Measurements from ENCODE around the gene MOCS1. TPM values are rescaled to one million over a fixed set of nuclear protein-coding genes. Genes with fewer than 3 reads are reported as not detected.

Gene MOCS1
- polyA plus RNA-seq, 3 donors, result 0.05 to 0.26 (median 0.12) TPM

GRCh38 chr6:39914239-39914638 is 20.0 kb downstream of the MOCS1 start:
- H3K36me3 Mint-ChIP-seq, result no peaks in the 10 kb centered on the region
- WGBS (ENCODE audit: insufficient coverage), result 89% methylated on average over 3 of the region's 3 CpGs
- TF ChIP-seq, protein P1, sequence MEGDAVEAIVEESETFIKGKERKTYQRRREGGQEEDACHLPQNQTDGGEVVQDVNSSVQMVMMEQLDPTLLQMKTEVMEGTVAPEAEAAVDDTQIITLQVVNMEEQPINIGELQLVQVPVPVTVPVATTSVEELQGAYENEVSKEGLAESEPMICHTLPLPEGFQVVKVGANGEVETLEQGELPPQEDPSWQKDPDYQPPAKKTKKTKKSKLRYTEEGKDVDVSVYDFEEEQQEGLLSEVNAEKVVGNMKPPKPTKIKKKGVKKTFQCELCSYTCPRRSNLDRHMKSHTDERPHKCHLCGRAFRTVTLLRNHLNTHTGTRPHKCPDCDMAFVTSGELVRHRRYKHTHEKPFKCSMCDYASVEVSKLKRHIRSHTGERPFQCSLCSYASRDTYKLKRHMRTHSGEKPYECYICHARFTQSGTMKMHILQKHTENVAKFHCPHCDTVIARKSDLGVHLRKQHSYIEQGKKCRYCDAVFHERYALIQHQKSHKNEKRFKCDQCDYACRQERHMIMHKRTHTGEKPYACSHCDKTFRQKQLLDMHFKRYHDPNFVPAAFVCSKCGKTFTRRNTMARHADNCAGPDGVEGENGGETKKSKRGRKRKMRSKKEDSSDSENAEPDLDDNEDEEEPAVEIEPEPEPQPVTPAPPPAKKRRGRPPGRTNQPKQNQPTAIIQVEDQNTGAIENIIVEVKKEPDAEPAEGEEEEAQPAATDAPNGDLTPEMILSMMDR (IDR thresholded peaks at IDR 0.05), result no peak
- no peak overlapping the region for H3K9ac ChIP-seq (ENCODE audit: insufficient read depth, low read length, poor library complexity, severe bottlenecking)
- intact Hi-C loops (cut with micrococcal nuclease), result no loop called here
- no peaks in the 10 kb centered on the region for H3K79me2 ChIP-seq (ENCODE audit: insufficient read depth, low read length)
- no peak overlapping the region for H3K4me3 Mint-ChIP-seq
- H4K20me1 ChIP-seq (ENCODE audit: insufficient read depth, low read length), result no peaks in the 10 kb centered on the region
- no peaks in the 10 kb centered on the region for H3K4me1 ChIP-seq (ENCODE audit: control insufficient read depth in 1 of 2, insufficient read depth in 2 of 2, low read length in 2 of 2)
- H3K4me3 ChIP-seq (replicated peaks in 1 of 3; ENCODE audit: low read depth in 2 of 3, low read length in 3 of 3), result no peak overlapping the region
- H3K9me3 Mint-ChIP-seq, result peaks cover 4 to 13% (median 8%) of the 10 kb centered on the region in 7 donors
- H3K27ac ChIP-seq (ENCODE audit: low read depth in 1 of 2, low read length in 2 of 2), result no peak overlapping the region
- no peaks in the 10 kb centered on the region for H3K27me3 Mint-ChIP-seq (ENCODE audit: low read depth in 3 of 3)
- peaks cover 0 to 14% of the 10 kb centered on the region in 2 donors for H3K9me3 ChIP-seq (replicated peaks in 1 of 2; ENCODE audit: control insufficient read depth in 1 of 2, insufficient read depth in 1 of 2, low read length in 2 of 2)
- DNase-seq, result no peak
- no peaks in the 10 kb centered on the region for H3K27me3 ChIP-seq (ENCODE audit: control insufficient read depth in 2 of 2, insufficient read depth in 2 of 2, low read length in 2 of 2)
- no peak overlapping the region for H2AFZ ChIP-seq (ENCODE audit: insufficient read depth, low read depth, low read length, poor library complexity, severe bottlenecking)
- no peaks in the 10 kb centered on the region for H3K4me1 Mint-ChIP-seq
- H3K36me3 ChIP-seq (replicated peaks in 1 of 2; ENCODE audit: control insufficient read depth in 1 of 2, insufficient read depth in 2 of 2, low read length in 2 of 2), result no peaks in the 10 kb centered on the region
- no peak overlapping the region for H3K4me2 ChIP-seq (replicated peaks; ENCODE audit: extremely low read depth, low read length, poor library complexity, severe bottlenecking)
- no peak overlapping the region for H3K27ac Mint-ChIP-seq

- H3K79me2 ChIP-seq (ENCODE audit: insufficient read depth, low read length), result no peaks in the 10 kb centered on the region
- no peak overlapping the region for H3K9ac ChIP-seq (ENCODE audit: insufficient read depth, low read length, poor library complexity, severe bottlenecking)
- no peak overlapping the region for H3K27ac ChIP-seq (ENCODE audit: low read depth in 1 of 2, low read length in 2 of 2)
- intact Hi-C loops (cut with micrococcal nuclease), result no loop called here
- DNase-seq, result no peak
- H3K36me3 ChIP-seq (replicated peaks in 1 of 2; ENCODE audit: control insufficient read depth in 1 of 2, insufficient read depth in 2 of 2, low read length in 2 of 2), result no peaks in the 10 kb centered on the region
- no peaks in the 10 kb centered on the region for H4K20me1 ChIP-seq (ENCODE audit: insufficient read depth, low read length)
- H3K9me3 ChIP-seq (replicated peaks in 1 of 2; ENCODE audit: control insufficient read depth in 1 of 2, insufficient read depth in 1 of 2, low read length in 2 of 2), result peaks cover 0 to 14% of the 10 kb centered on the region in 2 donors
- TF ChIP-seq, protein P1 (IDR thresholded peaks at IDR 0.05), result no peak
- H3K27me3 ChIP-seq (ENCODE audit: control insufficient read depth in 2 of 2, insufficient read depth in 2 of 2, low read length in 2 of 2), result no peaks in the 10 kb centered on the region
- H3K27me3 Mint-ChIP-seq (ENCODE audit: low read depth in 3 of 3), result peaks cover 0 to 1% (median 0%) of the 10 kb centered on the region in 3 donors
- WGBS (ENCODE audit: insufficient coverage), result 88% methylated on average over 10 of the region's 12 CpGs
- H3K4me1 Mint-ChIP-seq, result no peaks in the 10 kb centered on the region
- no peak overlapping the region for H3K4me3 Mint-ChIP-seq
- H2AFZ ChIP-seq (ENCODE audit: insufficient read depth, low read depth, low read length, poor library complexity, severe bottlenecking), result no peak overlapping the region
- H3K36me3 Mint-ChIP-seq, result no peaks in the 10 kb centered on the region
- H3K4me3 ChIP-seq (replicated peaks in 1 of 3; ENCODE audit: low read depth in 2 of 3, low read length in 3 of 3), result no peak overlapping the region
- peaks cover 4 to 13% (median 8%) of the 10 kb centered on the region in 7 donors for H3K9me3 Mint-ChIP-seq
- H3K27ac Mint-ChIP-seq, result no peak overlapping the region
- H3K4me1 ChIP-seq (ENCODE audit: control insufficient read depth in 1 of 2, insufficient read depth in 2 of 2, low read length in 2 of 2), result no peaks in the 10 kb centered on the region
- no peak overlapping the region for H3K4me2 ChIP-seq (replicated peaks; ENCODE audit: extremely low read depth, low read length, poor library complexity, severe bottlenecking)
Observed at GRCh38 chr6:39913391-39913916, 20.8 kb downstream of the MOCS1 start.
